Activated CD8-positive, alpha-beta memory T cell treated with anti-CD3 and anti-CD28 coated beads for 36 hours (primary cell): ENCODE results near the gene PIEZO2. TPM values are rescaled to one million over a fixed set of nuclear protein-coding genes. Genes with fewer than 3 reads are reported as not detected.

Experiments
- CTCF ChIA-PET: fragments of 350-600 bp; sonication (Branson Sonifier 250); formaldehyde crosslinking; loops from one replicate; lab custom pipeline; 2021; ENCODE audit warnings: antibody characterized with exemption; lab: Charles Lee
- POLR2A ChIA-PET: fragments of 350-600 bp; sonication (Branson Sonifier 250); formaldehyde crosslinking; loops from one replicate; lab custom pipeline; 2021; ENCODE audit warnings: antibody characterized with exemption; lab: Charles Lee
- total RNA-seq, 2 experiments: library from RNA; stranded (reverse); gene quantifications; one replicate each; pipeline ENCODE4 v1.2.3, GENCODE V29; 2021

Gene PIEZO2
- total RNA-seq, 2 experiments from 2014 or later = not detected

- POLR2A ChIA-PET = no interaction called here
- CTCF ChIA-PET = no interaction called here
Observed at GRCh38 chr18:11040823-11041656, 108.3 kb downstream of the PIEZO2 start.

- POLR2A ChIA-PET = no interaction called here
- CTCF ChIA-PET = no interaction called here
Observed at GRCh38 chr18:11040359-11040758, 109.0 kb downstream of the PIEZO2 start.

DNA sequence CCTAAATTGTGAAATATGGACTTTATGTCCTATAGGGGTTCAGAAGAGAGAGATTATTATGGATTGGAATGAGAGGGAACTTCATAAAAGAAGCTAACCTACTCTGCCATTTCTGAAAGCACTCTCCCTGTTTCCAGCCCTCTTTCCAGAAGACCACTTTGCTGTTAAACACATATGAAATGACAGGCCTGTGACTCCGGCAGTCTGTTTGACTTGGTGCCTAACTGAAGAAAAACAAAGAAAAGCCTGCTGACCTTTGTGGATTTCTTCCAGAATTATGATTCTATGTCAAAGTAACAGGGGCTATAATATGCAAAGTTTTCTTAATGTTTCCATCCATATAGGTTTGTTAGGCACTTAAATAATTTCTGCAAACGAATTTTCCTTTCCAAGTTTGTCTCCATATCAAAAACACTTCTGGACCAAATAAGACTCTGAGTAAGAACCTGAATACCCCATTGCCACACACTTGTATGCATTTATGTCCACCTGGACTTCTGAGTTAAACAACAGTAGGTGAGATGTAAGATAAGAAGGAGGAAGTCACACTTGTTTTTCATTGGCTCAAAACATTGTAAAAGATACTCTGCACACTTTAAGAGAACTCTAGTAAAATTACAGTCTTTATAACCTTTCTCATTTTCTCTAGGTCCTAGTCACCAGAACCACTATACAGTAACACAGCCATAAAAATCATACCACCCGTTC lies 111.7 kb downstream of the PIEZO2 start:
- ChIA-PET CTCF (no interaction called here), POLR2A (no interaction called here)

- POLR2A ChIA-PET = no interaction called here
- CTCF ChIA-PET = no interaction called here
Observed at GRCh38 chr18:11035814-11036495, 113.4 kb downstream of the PIEZO2 start.

DNA sequence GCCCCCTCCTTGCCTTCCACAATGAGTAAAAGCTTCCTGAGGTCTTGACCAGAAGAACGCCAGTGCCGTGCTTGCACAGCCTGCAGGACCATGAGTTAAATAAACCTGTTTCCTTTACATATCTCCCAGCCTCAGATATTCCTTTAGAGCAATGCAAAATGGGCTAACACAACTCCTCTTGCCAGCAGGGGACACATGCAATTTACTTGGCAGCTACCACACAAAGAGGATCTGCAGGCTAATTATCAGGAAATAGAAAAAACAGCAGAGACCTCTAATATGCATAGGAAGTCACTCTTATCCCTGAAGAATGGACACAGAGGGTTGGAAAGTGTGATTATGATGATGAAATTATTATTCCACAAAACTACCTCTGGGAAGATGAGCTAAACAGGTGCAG lies 114.0 kb downstream of the PIEZO2 start:
- POLR2A ChIA-PET = no interaction called here
- CTCF ChIA-PET = no interaction called here

- ChIA-PET POLR2A (no interaction called here), CTCF (no interaction called here)
Observed at GRCh38 chr18:11034884-11035283, 114.5 kb downstream of the PIEZO2 start.

DNA sequence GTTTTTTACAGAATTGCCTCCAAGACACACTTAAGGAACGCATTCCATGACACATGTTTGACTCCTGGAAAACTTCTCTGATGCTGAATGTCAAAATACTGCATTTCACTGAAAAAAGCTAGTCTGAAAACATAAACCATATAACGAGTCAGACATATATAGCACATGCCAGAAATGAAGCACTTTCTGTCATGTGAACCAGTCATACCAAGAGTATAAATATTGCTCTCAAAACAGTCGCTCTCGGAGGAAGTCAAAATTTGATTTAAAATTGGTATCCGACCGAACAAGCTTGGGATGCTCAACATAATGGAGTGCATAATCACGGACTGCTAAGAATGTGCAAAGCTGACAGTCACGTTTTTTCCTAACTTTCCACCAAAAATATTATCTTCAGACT lies 115.9 kb downstream of the PIEZO2 start:
- ChIA-PET CTCF (no interaction called here), POLR2A (no interaction called here)

DNA sequence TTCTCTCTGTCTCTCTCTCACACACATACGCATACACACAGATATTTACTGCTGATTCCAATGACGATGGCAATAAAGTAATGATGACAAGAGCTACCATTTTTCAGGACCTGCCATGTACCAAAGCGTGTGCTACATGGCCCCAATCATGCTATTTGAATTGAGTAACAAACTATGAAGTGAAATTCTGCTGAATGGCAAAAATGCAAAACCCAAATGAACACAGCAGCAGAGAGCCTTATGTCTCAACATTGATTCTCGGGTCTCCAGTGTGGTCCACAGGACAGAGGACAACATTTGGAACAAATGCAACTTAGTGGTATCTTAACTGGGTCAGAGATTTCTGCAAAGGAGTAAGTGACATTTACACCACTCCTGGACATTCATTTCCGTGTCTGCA lies 117.4 kb downstream of the PIEZO2 start:
- CTCF ChIA-PET = no interaction called here

GRCh38 chr18:11029021-11029420 lies 120.3 kb downstream of the PIEZO2 start:
- ChIA-PET CTCF (no interaction called here), POLR2A (no interaction called here)

More for the DNA sequence above, 117.4 kb downstream of the PIEZO2 start:
- POLR2A ChIA-PET = no interaction called here

DNA sequence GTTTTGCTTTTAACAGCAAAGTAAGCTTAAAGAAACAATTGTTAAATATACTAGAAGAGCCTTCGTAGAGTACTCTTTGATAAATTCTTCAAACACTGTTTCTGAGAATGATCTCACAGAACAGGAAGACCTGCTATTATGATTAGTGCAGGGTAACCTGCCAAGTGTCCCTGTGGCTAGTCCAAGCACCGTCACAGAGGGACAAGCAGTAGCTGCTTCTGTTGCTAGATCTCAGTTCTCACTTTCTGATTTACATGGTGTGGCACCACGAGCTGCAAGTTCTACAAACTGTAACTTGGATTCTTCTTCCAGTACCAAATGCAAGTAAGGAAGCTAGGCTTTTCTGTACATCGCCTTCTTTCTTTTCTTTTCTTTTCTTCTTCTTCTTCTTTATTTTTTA lies 121.5 kb downstream of the PIEZO2 start:
- ChIA-PET CTCF (no interaction called here), POLR2A (no interaction called here)

GRCh38 chr18:11025671-11026070 lies 123.7 kb downstream of the PIEZO2 start:
- POLR2A ChIA-PET = no interaction called here
- CTCF ChIA-PET = no interaction called here

GRCh38 chr18:11024928-11025669 lies 124.3 kb downstream of the PIEZO2 start:
- POLR2A ChIA-PET = no interaction called here
- CTCF ChIA-PET = interaction anchor here (0.7 kb wide), 1 partner anchor 704 kb away, joined by 4 read pairs; no protein-coding TSS in a partner anchor

GRCh38 chr18:11021477-11021876 lies 127.9 kb downstream of the PIEZO2 start:
- CTCF ChIA-PET = no interaction called here
- POLR2A ChIA-PET = no interaction called here

DNA sequence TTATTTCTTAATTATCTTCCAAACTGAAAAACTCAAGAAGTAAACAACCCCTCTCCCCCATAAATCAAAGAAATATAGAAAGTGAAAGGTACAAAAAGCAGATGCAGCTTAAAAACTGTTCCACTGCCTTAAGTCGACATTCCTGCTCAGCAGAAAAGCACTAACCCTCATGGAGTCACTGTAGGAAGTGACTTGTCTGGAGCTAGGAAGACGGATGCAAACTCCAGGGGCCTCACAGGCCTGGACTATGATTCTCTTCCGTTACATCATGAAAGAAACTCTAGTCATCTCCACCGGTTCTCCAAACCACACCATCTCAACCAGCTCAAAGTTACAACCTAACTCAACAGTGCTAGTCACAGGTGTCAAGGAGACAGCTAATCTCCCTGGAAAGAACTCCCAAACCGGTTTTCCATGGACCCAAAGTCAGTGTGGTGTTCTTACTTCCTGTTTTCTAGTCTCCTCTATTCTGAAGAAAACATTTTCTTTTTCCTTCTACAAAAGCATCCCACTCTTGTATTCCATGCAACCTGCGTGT lies 128.4 kb downstream of the PIEZO2 start:
- POLR2A ChIA-PET = no interaction called here
- CTCF ChIA-PET = no interaction called here

GRCh38 chr18:11020161-11020853 lies 129.1 kb downstream of the PIEZO2 start:
- ChIA-PET POLR2A (no interaction called here), CTCF (no interaction called here)

DNA sequence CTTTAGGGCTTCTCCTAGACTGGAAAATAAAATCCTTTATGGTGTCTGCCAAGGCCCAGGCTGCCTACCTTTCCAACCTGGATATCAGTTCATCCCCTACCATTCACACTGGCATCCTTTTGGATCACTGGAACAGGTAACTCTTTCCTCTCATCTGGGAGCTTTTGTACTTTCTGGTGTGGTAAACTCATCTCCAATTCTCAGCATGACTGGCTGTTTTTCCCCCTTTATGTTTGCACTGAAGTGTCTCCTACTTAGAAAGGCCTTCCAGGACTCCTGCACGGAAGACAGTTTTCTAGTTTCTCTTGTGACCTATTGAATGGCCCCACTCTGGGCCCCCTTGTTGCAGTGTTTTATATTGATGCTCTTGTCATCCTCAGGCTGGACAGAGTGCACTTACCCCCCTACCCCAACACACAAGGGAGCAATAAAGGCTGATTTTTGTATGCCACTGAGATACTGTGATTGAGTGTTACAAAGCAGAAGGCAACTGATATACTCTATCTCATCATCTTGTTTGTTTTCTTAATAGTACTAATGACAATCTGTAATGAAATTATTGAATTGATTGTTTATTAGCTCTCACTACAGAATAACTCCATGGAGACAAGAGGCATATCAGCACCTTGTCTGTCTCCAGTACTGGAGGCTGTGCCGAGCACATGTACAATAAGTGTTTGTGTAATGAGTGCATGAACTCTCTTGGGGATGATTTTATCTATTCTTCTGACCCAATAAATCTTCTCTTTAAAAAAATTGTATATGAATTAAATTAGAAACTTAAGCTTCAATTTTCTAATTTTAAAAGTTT lies 129.9 kb downstream of the PIEZO2 start:
- CTCF ChIA-PET = no interaction called here
- POLR2A ChIA-PET = no interaction called here

- ChIA-PET CTCF (no interaction called here), POLR2A (no interaction called here)
Observed at GRCh38 chr18:11009869-11010268, 139.5 kb downstream of the PIEZO2 start.

GRCh38 chr18:11009147-11009546 lies 140.2 kb downstream of the PIEZO2 start:
- POLR2A ChIA-PET = no interaction called here
- CTCF ChIA-PET = no interaction called here
